ENCODE measurements around the gene CTNNA3. TPM values are rescaled to one million over a fixed set of nuclear protein-coding genes. Genes with fewer than 3 reads are reported as not detected.
A peak's percentile ranks its signal among the peaks of the same experiment; 100 is the strongest.
"Not testable (repeated sequence)": the region's sequence is repeated elsewhere in the genome, so short reads cannot be mapped to it uniquely, and the experiment has no call there.

The CTNNA3 gene
- total RNA-seq, 4 donors from 2014 or later = 1.5 to 9.8 (median 4.3) TPM

DNA sequence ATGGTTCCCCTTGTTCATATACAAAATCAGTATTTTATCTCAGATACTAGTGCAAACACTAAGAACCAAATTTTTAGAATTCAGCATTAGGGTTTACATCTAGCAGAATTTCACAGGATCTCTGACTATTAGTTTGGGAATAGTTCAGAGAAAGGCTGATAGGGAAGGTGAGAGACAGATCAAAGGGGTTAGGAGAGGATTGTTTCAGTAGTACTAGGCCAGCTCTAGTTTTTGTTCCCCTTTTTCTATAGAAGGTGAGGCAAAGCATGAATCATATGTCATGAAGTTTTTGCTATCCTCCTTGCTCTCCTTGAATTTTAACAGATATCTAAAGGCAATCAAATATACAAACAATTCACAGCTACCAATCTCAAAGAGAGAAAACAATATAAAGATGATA, 26.1 kb upstream of the CTNNA3 start:
- no peak overlapping the region for H3K27ac ChIP-seq
- intact Hi-C loops (cut with DNase I; ENCODE audit: low total_unique reads) = no loop called here
- TF ChIP-seq CTCF (IDR thresholded peaks at IDR 0.05) (no peak), POLR2A (IDR thresholded peaks at IDR 0.05) (no peak)
- no peaks in the 10 kb centered on the region for H3K4me1 ChIP-seq
- H3K4me3 ChIP-seq = no peak overlapping the region
- no peaks in the 10 kb centered on the region for H3K27me3 ChIP-seq
- no peak for DNase-seq
- H3K9me3 ChIP-seq = no peaks in the 10 kb centered on the region
- no peaks in the 10 kb centered on the region for H3K36me3 ChIP-seq

- H3K36me3 ChIP-seq; H3K9me3 ChIP-seq; H3K27me3 ChIP-seq; H3K4me1 ChIP-seq; H3K27ac ChIP-seq; DNase-seq; H3K4me3 ChIP-seq; intact Hi-C loops (cut with DNase I; ENCODE audit: low total_unique reads): not testable (repeated sequence)
These were observed 20.5 kb upstream of the CTNNA3 start for GRCh38 chr10:67716455-67716854.

- Histone ChIP-seq H3K36me3 (no peaks in the 10 kb centered on the region), H3K4me1 (no peaks in the 10 kb centered on the region), H3K27ac (no peak overlapping the region), H3K4me3 (no peak overlapping the region), H3K27me3 (no peaks in the 10 kb centered on the region), H3K9me3 (no peaks in the 10 kb centered on the region)
- TF ChIP-seq CTCF (IDR thresholded peaks at IDR 0.05) (no peak), POLR2A (IDR thresholded peaks at IDR 0.05) (no peak)
- intact Hi-C loops (cut with DNase I; ENCODE audit: low total_unique reads) = no loop called here
- DNase-seq = no peak
These were observed 9.9 kb upstream of the CTNNA3 start for GRCh38 chr10:67705921-67706320.

GRCh38 chr10:67699613-67700270, 3.7 kb upstream of the CTNNA3 start:
- DNase-seq; H3K27me3 ChIP-seq; intact Hi-C loops (cut with DNase I; ENCODE audit: low total_unique reads); H3K27ac ChIP-seq; H3K4me1 ChIP-seq; H3K36me3 ChIP-seq; H3K9me3 ChIP-seq; H3K4me3 ChIP-seq: not testable (repeated sequence)

GRCh38 chr10:67698164-67698563, 2.2 kb upstream of the CTNNA3 start:
- no peak for DNase-seq
- H3K36me3 ChIP-seq = no peaks in the 10 kb centered on the region
- H3K9me3 ChIP-seq = no peaks in the 10 kb centered on the region
- no peak overlapping the region for H3K27ac ChIP-seq
- intact Hi-C loops (cut with DNase I; ENCODE audit: low total_unique reads) = no loop called here
- H3K27me3 ChIP-seq = no peaks in the 10 kb centered on the region
- no peaks in the 10 kb centered on the region for H3K4me1 ChIP-seq
- TF ChIP-seq CTCF (IDR thresholded peaks at IDR 0.05) (no peak), POLR2A (IDR thresholded peaks at IDR 0.05) (no peak)
- H3K4me3 ChIP-seq = no peak overlapping the region

- intact Hi-C loops (cut with DNase I; ENCODE audit: low total_unique reads) = no loop called here
- H3K27ac ChIP-seq = no peak overlapping the region
- H3K4me1 ChIP-seq = no peaks in the 10 kb centered on the region
- TF ChIP-seq POLR2A (IDR thresholded peaks at IDR 0.05) (no peak), CTCF (IDR thresholded peaks at IDR 0.05) (peak; percentile 44 to 69 (median 52))
- no peaks in the 10 kb centered on the region for H3K36me3 ChIP-seq
- no peaks in the 10 kb centered on the region for H3K9me3 ChIP-seq
- no peak overlapping the region for H3K4me3 ChIP-seq
- peak in 1 of 2 donors; percentile 14 for DNase-seq
- H3K27me3 ChIP-seq = no peaks in the 10 kb centered on the region
These were observed 1.7 kb upstream of the CTNNA3 start for GRCh38 chr10:67697724-67698131.

All from uterus (tissue), 4 donors.